ENCODE data around the gene ACOXL.

The ACOXL gene

DNA sequence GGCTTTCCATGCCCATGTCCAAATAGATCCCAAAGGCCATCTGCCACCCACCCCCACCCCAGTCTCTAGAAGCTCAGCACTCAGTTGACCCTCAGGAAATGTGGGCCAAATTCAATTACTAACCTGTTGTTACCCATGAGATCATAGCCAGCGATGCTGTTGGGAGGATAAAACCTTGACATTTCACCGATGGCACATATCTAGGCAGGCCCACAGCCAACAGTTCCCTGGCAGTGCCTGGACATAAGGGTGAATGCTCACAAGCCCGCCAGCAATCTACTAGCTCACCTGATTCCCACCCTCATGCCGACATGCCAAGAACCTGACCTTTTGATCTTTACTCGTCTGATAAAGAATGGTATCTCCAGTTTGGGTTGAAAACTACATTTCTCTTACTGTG, 11.8 kb upstream of the ACOXL start:
- DNase-seq: no peak

DNA sequence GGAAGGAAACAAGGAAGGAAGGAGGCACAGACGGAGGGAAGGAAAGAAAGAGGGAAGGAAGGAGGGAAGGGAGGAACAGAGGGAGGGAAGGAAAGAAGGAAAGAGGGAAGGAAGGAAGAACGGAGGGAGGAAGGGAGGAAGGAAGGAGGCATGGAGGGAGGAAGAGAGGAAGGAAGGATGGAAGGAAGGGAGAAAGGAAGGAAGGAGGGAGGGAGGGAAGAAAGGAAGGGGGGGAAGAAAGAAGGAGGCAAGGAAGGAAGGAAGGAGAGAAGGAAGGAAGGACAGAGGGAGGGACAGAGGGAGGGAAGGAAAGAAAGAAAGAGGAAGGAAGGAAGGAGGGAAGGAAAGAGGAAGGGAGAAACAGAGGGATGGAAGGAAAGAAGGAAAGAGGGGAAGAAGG, 7.6 kb upstream of the ACOXL start:
- no peak for DNase-seq

DNA sequence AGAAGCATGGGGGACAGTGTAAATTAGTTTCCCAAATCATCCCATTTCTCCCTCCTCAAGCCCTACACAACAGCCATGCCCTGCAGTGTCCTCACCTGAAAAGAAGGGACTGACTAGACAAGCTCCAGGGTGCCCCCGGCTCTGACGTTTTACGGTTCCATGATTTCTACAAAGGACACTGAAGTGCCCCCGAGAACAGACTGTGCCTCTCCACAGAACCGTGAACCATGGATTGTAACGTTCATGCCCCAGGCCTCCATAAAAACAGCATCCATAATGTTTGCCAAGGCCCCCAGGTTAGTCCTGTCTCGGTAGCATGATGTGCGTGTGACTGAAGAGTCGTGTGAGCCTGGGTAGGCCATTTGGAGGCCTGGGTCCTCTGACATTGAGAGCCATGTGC, 7.0 kb upstream of the ACOXL start:
- DNase-seq: no peak

DNA sequence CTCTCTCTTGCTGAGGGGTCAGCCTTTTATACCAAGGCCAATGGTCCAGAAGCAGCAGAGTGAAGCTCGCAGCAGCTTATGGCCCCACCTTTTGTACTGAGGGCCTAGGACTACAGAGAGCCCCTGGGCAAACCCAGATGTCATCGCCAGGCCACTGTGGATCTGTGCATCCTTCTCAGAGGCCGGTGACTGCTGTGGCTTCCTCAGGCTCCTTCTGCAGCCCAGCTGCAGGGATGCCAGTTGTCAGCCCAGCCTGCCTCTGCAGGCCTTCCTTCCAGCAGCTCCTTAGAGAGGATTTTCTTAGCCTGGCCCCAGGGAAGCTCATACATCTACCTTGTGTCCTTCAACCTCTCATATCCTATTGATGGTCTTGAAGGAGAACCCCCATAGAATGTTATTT, 6.5 kb upstream of the ACOXL start:
- no peak for DNase-seq

DNA sequence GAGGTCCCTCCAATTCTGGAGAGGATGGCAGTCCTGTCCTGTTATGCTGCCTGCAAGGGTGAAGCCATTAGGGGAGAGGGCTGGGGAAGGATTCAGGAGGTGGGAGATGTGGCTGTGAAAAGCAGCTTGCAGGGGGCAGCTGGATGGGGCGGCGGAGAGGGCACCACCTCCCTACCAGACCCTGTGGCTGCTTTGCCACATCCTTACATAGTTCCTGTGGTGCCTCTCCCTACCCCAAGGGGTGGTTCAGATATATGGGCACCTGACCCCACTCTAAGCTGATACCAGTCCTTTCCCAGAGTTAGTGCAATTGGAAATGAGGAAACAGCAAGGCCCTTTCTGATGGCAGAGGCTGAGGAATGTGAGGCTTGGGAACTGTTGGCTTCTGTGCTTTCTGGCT, 6.1 kb upstream of the ACOXL start:
- DNase-seq: no peak

DNA sequence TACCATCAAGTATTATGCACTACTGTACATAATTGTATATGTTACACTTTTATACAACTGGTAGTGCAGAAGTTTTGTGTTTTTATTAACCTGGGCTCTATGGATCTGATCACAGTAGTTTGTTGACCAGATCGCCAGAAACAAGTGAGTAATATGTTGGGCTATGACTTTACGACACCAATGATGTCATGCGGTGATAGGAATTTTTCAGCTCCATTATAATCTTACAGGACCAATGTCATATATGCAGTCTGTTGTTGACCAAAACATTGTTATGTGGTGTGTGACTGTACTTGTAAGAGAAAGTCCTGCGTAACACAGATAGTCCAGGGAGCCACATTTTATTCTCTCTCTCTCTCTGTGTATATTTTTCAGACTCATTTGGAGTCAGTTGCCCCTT, 4.5 kb upstream of the ACOXL start:
- DNase-seq: no peak

DNA sequence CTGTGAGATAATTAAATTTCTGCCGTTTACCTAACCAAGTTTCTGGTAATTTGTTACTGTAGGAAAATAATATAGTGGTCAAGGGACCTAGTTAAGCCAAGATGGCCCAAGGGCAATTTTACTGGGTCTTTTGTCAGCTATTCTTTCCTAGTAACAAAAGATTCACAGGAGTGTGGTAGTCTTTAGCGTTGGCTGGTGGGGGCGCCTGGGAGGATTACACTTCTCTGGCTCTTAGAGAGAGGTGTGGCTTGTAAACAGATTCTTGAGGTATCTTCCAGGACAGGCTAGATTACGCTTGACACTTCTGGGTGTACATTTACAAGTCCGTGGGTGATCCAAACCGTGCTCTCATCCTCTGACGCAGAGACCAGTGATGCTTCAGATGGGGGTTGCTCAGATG, 3.3 kb upstream of the ACOXL start:
- no peak for DNase-seq

DNA sequence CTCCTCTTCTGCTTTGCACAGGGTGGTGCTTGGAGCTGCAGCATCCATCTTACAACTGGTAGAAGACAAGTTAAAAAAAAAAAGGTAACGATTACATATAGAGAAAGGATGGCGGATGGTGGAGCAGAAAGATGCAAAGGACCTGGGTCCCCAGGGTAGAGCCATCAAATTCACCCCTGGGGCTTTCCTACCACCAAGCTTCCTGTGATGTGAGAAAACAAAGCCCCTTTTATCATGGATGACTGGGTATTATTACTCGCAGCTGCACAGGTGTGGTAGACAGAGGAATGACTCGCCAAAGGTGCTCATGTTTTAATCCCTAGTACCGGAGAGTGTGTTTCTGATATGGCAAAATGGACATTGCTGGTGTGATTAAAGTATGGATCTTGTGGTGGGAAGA, 1.3 kb upstream of the ACOXL start:
- DNase-seq: no peak

DNA sequence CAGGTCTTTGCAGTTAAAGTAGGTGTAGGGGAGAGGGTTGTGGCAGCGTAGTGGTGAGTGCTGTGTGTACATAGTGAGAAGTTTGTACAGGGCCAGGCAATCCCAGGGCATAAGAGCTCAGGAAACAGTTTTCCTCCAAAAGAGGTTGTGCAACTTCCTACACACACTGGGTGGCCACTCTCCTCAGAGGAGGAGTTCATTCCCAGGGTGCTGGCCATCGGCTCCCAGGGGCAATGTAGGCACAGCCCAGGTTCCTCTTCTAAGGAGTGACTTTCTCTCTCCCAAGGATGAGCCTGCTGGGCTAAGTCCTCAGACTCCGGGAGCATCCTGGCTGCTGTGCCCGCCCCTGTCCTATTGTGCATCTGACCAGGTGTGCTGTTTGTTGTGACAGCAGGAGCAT, 3.0 kb downstream of the ACOXL start:
- DNase-seq: no peak

DNA sequence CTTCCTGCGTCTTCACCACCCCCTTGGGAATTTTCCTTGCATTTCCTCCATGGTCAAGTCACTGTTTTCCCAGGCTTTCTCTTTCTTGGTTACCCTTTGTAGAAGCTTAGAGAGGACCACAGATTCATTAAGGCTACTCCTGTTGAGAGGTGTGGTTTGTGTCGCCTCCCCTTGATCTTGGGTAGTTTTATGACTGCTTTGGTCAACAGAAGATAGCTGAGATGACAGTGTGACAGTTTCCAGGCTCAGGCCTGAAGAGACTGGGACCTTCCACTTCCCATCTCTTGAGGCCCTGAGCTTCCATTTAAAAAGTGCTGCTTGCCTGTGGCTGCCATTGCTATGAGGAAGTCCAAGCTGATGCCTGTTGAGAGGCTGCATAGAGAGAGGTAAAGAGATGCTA, 5.4 kb downstream of the ACOXL start:
- no peak for DNase-seq

DNA sequence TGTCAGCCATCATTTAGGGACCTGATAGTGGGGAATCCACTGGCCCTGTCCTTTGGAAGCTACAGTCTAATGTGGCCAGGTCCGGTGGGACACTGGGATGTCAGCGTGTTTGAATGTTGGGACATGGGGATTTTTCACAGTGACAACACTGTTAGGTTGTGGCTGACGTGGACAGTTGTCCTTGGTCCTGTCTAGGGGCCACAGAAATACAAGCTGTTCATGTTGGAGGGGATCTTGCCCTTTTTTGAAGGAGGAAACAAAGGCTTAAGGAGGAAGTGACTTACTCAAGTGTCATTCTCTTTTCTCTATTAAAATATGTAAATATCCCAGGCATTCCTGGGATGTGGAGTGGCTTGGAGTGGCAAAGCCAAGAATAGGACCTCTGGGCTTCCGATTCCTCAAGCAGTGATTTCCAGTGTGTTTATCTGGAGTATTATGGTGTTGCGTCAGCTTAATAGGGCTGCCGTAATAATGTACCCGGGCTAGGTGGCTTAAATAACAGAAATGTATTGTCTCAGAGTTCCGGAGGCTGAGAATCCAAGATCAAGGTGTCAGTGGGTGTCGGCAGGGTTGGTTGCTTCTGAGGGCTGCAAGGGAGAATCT, 8.5 kb downstream of the ACOXL start:
- DNase-seq: no peak

DNA sequence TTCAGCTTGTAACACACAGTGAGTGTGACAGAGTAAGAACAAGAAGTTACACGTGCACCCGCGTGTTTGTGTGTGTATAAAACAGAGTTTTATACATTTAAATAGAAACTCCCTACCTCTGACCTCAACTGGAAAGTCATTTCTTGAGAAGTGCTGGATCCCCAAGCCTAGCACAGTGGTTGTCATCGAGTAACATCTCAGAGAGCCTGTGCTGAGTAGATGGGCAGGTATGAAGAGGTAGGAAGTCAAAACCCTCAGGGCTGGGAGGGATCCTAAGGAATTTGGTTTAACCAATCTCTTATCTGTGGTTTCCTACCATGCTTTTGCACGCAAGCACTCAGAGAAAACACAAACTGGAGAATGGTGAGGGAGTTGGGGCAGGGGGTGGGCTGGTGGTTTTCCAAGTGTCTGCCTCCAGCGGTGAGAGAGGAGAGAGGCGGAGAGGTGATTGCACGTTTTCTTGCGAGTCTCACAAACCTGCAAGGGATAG, 9.2 kb downstream of the ACOXL start:
- no peak for DNase-seq

DNA sequence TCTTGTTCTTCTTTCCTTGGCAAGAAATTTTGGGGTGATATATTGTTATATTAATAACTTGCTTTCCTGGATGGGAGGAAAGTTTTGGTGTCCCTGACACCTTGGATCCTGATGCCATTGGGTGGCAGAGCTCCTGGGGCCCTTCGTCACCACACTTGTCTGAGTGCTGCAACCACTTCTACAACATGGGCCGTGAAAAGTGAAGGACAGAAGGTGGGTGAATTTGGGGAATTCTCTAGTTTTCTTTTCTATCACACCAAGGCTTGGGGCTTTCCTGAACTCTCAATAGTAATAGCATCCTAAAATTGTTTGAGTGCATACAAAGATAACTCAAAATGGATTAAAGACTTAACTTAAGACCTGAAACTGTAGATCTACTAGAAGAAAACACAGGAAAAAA, 10.0 kb downstream of the ACOXL start:
- no peak for DNase-seq

DNA sequence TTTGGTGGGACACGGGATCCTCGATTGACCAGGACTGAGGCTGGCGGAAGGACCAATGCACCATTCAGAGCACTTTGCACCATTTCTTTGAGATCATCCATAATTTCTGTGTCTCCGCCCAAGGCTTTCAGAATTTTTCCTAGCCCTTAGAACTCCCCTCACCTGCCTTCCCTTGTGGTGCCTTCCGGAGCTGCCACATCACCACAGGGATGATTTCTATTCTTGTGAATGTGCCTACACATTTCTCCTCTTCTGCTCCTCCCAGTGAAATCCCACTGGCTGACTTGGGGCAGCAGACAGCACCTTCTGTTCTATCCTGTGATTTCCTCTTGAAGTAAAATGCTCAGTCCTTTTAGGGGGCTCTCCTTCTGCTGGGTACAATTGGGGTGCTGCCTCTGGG, 11.2 kb downstream of the ACOXL start:
- DNase-seq: no peak

DNA sequence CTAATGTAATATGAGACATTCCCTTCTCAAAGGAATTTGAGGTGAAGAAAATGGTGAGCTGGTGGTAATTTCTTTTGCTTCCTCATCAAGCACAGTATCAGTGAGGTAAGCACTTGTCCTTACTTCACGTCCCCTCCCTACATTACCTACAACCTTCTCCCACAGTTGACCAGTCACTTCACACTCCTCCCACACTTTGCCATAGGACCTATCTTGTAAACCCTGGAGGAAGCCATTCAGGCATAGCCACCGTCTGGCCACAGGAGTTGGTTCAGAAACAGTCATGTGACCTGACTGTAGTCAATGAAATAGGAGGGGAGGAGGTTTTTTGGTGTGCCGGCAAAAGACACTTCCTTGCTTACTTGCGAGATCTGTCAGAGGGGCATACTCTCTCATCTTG, 12.1 kb downstream of the ACOXL start:
- DNase-seq: no peak

DNA sequence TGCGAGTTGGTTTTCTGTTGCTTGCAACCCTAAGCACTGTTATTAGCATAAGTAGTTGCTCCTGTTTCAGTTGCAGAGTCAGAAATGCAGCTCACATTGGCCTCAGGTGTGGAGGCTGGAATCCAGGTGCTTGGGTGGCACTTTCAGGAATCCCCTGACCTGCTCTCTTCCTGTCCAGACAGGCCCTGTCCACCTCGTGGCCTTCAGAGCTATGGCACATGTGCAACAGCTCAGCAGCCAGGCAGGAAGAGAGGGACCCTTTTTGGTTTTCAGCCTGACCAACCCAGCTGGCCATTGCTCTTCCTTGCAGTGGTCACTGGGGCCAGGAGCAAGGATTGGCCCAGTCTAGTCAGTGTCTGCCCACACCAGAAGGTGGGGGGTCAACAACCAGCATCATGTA, 12.7 kb downstream of the ACOXL start:
- DNase-seq: no peak

DNA sequence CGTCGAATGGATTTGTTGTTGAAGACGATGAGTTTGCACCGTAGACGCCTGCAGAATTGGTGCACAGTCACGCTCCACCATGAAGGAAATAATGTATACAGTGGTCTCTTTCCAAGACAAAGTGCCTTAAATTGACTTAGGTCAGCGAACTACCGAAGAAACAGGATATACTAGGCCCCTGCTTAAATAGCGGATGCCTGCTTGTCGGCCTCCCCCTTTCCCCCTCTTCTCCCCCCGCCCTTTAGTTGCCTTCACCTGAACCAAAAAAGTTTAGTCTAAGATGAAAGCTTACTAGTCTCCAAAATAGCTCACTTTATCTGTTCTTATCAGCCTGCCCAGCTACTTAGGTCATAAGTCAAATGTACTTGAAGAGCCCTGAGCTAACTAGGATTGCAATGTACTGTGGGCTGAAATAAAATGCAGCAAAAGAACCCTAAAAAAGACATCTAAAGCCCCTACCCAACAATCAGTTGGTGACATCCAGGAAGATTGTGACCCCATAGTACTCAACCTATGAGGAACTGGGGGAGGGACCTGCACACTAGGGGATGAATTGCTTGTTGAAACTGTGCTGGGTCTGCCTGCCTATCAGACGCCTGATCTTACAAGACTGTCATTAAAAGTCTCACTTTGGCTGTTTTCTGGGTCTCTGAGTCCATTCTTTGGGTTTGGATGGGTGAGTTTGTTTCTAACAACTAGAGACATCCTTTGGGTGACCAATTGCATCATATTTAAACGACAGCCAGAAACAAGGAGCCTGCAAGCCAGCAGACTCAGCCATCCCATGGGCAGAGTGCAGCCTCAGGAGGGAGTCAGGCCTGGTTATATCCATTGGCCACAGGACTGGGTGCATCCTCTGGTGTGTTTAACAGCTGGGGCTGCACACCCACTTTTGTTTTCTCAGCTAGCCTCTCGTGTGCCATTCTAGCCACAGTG, 14.5 kb downstream of the ACOXL start:
- no peak for DNase-seq

DNA sequence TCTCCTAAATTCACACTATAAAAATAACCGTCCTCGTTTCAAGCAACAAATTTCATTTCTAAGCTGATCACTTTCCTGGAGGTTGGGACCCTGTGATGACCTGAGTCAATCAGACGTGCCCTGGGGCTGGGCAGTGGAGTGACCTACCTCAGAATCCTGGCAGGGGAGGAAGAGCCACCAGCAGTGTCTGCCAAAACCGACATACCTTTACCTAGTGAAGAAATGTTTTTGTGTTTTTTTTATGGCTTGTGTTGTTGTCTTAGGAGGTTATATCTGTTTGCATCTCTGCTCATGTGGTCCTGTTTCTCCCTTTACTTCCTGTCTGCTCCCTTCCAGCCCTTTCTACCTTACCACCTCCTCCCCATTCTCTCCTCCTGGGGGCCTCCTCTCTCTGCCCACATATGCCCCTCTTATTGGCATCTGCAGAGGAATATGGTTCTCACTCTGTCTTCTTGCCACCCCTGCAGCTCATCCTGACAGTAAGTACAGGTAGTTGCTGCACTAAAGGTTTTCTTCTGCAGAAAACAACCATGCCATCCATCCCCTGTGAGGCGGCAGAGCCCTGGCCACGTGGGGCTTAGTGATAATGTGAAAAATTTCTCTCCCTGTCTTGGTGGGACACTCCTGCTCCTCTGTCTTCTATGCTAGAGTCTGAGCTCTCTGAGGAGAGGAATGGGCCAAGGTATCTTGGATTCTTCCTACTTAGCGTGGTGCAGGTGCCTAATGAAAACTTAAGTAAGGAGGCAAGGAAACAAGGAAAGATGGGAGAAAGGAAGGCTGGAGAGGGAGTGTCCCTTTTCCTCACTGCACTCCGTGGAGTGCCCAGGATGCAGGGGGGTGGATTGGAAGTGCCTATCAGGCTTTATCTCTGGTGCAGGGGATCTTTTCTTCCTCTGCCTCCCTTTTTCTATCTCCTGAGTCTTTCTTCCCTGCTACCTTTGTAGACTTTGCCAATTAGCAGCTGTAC, 15.4 kb downstream of the ACOXL start:
- no peak for DNase-seq

DNA sequence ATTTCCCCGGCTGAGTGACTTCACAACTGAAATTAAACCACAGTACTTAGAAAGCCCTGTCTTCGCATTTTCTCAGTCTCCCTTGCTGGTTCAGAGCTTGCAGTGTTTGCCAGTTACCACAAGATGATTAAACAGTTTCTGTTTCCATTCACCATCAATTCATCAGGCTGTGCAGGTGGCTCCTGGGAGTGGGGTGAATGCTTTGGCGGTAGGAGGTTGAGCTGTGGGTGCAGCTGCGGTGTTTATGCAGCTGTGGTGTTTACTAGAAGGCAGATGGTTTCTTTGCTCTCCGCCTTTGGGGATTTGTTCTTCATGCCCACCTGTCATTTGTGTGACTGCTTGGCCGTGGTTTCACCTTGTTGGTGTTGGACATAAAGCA, 16.1 kb downstream of the ACOXL start:
- no peak for DNase-seq

DNA sequence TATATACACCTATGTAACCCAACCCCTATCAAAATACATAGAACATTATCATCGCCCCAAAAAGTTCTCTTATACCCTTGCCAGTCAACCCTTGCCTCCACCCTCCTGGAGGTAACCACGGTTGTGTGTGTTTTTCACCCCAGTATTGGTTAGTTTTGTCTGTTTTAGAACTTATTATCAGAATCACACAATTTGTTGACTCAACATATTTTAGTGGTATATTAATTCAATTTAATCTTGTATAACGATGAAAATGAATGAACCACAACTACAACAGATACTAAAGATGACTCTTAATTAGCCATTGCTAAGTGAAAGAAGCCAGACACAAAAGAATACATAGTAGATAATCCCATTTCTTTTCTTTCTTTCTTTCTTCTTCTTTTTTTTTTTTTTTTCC, 19.3 kb downstream of the ACOXL start:
- DNase-seq: no peak

DNA sequence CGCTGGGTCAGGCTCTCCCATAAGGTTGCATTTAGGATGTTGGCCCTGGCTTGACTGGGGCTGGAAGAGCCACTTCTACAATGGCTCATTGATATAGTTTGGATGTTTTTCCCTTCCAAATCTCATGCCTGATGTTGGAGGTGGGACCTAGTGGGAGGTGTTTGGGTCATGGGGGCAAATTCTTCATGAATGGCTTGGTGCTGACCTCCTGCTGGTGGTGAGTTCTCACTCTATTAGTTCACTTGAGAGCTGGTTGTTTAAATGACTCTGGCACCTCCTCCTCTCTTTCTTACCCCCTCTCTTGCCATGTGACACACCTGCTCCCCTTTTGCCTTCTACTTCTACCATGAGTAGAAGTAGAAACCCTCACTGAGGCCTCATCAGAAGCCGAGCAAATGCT, 20.5 kb downstream of the ACOXL start:
- no peak for DNase-seq

DNA sequence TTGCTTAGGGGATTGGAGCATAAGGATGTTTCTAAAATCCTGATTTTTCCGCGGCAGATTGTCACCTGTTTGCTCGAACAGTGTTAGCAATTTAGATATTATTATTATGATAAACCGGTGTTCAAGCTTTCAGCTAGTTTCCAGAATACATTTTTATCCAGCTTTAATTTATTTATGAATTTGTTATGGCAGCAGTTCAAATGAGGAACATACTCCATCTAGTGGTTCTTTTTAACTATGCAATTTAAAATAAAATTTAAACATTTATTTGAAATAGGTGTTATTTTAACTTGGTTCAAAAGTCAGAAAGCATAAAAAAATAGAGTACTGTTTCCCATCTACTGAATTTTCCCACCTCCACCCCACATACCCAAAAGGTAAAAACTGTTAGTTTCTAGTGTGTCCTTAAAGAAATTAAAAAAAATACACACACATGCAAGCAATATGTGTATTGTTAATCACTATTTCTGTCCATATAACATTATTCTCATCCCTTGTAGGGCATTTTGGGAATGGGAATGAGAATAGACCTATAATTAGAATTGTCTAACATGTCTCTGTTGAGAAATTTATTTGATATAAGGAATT, 23.2 kb downstream of the ACOXL start:
- no peak for DNase-seq

DNA sequence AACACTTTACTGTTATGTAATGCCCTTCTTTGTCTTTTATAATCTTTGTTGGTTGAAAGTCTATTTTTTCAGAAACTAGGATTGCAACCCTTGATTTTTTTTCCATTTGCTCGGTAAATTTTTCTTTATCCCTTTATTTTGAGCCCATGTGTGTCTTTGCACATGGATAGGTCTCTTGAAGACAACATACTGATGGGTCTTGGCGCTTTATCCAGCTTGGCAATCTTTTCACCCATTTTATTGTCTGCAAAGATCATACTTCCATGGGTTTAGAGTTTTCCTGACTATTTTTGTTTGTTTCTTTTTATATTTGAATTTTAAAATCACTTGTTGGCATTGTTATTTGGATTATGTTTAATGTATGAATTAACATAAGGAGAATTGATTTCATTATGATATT, 27.0 kb downstream of the ACOXL start:
- DNase-seq: no peak

Measured in cortex of kidney (tissue), 1 donor.